Mucosa of stomach (tissue), 1 donor: ENCODE measurements around the gene METTL5.

Experiments
- H3K27me3 ChIP-seq: one replicate; pipeline ENCODE4 v1.7.0; 2013; ENCODE audit warnings: mild to moderate bottlenecking, low read length; ENCODE audit not compliant: control insufficient read depth, insufficient read depth
- H3K36me3 ChIP-seq: one replicate; pipeline ENCODE4 v1.7.0; 2013; ENCODE audit warnings: low read length; ENCODE audit not compliant: control insufficient read depth, insufficient read depth
- H3K4me1 ChIP-seq: one replicate; pipeline ENCODE4 v1.7.0; 2013; ENCODE audit warnings: mild to moderate bottlenecking, low read length; ENCODE audit not compliant: control insufficient read depth, insufficient read depth
- H3K4me3 ChIP-seq: one replicate; pipeline ENCODE4 v1.7.0; 2013; ENCODE audit warnings: low read length
- H3K9ac ChIP-seq: one replicate; pipeline ENCODE4 v1.7.0; 2013; ENCODE audit warnings: mild to moderate bottlenecking, low read length, moderate library complexity
- H3K9me3 ChIP-seq: one replicate; pipeline ENCODE4 v1.7.0; 2013; ENCODE audit warnings: mild to moderate bottlenecking, low read length, moderate library complexity; ENCODE audit not compliant: control insufficient read depth
- donor health status: Pancreatic carcinoma.

Gene METTL5

DNA sequence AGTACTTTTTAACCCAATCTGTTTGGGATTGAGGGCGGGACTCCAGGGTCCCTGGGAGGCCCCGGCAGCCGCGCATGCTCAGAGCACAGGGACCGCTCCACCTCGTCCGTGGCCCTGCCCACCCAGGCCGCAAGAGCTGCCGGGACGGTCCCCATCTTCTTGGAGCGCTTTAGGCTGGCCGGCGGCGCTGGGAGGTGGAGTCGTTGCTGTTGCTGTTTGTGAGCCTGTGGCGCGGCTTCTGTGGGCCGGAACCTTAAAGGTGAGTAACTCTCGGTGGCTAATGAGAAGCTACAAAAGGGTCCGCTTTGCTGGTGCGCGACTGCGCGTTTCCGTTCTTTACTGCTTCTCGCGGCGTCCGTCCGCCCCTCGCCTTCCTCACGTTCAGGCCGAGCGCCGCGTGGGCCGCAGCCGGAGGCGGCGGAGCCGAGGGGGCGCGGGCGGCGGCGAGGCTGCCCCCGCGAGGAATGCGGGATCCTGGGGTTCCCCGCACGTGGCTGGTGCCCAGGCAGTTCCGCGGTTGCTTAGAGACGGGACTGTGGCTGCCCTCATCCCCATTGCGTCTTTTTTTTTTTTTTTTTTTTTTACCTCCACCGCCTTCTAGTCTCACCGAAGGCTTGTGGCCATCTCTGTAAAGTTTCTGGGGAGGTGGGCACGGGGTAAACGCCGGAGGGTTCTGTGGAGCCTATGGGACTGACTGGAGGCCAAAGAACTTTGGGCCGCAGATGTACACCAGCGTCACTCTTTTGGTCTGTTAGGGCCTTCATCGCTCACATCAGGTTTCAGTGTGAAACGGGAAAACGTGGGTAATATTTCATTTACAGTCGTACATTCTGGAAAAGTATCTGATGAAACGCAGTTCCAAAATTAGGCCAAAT lies 25.8 kb downstream of the METTL5 start, which contains the start of gene SSB:
Gene SSB, plus strand, starts transcription at position 154 of the 875 bp plus-strand sequence. CDS start 2,090 bp downstream, outside the sequence.
- H3K9me3 ChIP-seq = no peaks in the 10 kb centered on the region
- H3K27me3 ChIP-seq = no peaks in the 10 kb centered on the region
- H3K4me3 ChIP-seq = peak within 1 kb of the TSS; percentile 99
- H3K4me1 ChIP-seq = no peaks in the 10 kb centered on the region
- no peaks in the 10 kb centered on the region for H3K36me3 ChIP-seq
- H3K9ac ChIP-seq = peak within 1 kb of the TSS; percentile 84

DNA sequence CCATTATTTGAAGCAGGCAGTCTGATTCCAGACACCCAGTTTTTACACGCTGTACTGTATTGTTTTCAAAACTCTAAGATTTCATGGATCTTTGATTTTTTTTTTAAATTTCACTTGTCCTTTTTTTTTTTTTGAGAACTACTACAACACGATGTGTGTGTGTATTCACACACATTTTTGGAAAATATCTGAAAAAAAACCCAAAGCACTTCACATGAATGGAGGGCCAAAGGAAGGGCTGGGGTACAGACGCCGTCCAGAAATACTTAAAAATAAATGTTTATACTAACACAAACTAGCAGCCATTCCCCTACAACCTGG lies 26.3 kb downstream of the METTL5 start:
- H3K9me3 ChIP-seq = no peaks in the 10 kb centered on the region
- H3K9ac ChIP-seq = peak overlapping the region; percentile 84
- H3K27me3 ChIP-seq = no peaks in the 10 kb centered on the region
- peak overlapping the region; percentile 99 for H3K4me3 ChIP-seq
- H3K4me1 ChIP-seq = no peaks in the 10 kb centered on the region
- H3K36me3 ChIP-seq = no peaks in the 10 kb centered on the region

DNA sequence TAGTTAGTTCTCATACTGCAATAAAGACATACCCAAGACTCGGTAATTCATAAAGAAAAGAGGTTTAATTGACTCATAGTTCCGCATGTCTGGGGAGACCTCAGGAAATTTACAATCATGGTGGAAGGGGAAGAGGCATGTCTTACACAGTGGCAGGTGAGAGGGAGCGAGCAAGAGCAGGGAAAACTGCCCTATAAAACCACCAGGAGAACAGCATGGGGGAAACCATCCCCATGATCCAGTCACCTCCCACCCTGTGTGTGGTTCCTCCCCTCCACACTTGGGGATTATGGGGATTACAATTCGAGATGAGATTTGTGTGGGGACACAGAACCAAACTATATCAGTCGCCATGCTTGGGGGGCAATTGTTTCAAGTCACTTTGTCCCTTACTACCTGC lies 27.1 kb downstream of the METTL5 start:
- Histone ChIP-seq H3K4me3 (no peak overlapping the region), H3K36me3 (no peaks in the 10 kb centered on the region), H3K9me3 (no peaks in the 10 kb centered on the region), H3K4me1 (no peaks in the 10 kb centered on the region), H3K9ac (no peak overlapping the region), H3K27me3 (no peaks in the 10 kb centered on the region)

DNA sequence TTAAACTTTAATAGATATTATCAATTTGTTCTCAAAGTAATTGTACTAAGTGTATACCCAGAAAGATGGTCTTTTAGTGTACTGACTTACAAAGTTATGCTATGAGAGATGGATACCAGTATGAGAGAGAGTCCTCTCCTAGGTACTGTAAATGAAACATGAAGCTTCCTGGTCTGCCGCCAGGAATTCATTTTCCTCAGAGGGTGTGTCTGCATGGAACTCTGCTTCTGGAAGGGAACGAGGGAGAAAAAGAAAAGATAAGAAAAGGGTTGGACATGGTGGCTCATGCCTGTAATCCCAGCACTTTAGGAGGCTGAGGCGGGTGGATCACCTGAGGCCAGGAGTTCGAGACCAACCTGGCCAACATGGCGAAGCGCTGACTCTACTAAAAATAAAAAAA lies 28.3 kb downstream of the METTL5 start:
- Histone ChIP-seq H3K9me3 (no peaks in the 10 kb centered on the region), H3K9ac (no peak overlapping the region), H3K27me3 (no peaks in the 10 kb centered on the region), H3K4me3 (no peak overlapping the region), H3K36me3 (no peaks in the 10 kb centered on the region), H3K4me1 (no peaks in the 10 kb centered on the region)

DNA sequence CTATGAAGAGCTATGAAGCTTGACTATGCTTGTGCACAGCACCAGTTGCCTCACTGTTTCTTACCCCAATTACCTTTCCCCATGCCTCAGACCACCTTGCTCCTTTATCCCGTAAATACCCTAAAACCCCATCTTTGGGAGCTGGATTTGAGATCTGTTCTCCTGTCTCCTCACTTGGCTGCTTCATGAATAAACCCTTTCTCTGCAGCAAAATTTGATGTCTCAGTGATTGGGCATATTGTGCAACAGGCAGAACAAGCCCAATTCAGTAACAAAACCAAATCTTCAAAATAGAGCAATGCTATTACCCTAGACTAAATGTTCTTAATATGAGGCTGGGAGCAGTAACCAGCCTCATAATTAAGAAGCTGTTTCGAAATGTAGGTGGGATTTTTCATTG lies 29.5 kb downstream of the METTL5 start:
- H3K36me3 ChIP-seq = no peaks in the 10 kb centered on the region
- no peaks in the 10 kb centered on the region for H3K4me1 ChIP-seq
- H3K9ac ChIP-seq = no peak overlapping the region
- H3K4me3 ChIP-seq = no peak overlapping the region
- H3K9me3 ChIP-seq = no peaks in the 10 kb centered on the region
- H3K27me3 ChIP-seq = no peaks in the 10 kb centered on the region

DNA sequence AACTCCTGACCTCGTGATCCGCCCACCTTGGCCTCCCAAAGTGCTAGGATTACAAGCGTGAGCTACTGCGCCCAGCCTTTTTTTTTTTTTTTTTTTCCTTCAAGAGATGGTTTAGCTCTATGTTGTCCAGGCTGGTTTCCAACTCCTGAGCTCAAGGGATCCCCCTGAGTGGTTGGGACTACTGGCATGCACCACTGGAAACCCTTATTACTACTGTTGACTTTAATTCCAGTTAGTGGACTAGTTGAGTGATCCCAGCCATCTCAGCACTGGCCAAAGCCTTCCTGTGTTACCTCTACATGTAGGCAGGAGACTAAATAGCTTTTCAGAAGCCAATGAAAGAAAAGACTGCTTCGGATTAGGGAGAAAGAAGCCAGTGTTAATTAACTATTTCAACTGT lies 34.1 kb downstream of the METTL5 start:
- no peak overlapping the region for H3K9ac ChIP-seq
- H3K9me3 ChIP-seq = no peaks in the 10 kb centered on the region
- H3K4me3 ChIP-seq = no peak overlapping the region
- no peaks in the 10 kb centered on the region for H3K27me3 ChIP-seq
- H3K4me1 ChIP-seq = no peaks in the 10 kb centered on the region
- H3K36me3 ChIP-seq = no peaks in the 10 kb centered on the region

DNA sequence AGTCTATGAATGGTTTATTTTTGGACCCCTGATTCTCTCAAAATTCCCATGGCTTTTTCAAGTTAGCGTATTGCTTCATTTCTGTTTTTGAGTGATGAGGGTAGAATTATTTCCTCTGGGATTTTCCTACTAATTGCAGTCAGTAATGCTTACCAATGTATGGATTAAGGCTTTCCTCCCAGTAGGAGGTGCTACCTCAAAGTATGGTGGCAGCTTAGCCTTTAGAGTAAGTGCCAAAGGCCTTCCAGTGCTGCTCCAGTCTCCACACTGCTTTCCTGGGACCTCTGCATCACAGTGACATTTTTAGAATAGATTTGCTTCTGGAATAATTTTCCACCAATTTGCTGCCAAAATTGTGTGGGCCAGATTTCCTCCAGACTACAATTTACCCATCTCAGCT lies 42.2 kb downstream of the METTL5 start:
- no peaks in the 10 kb centered on the region for H3K27me3 ChIP-seq
- no peaks in the 10 kb centered on the region for H3K36me3 ChIP-seq
- H3K4me1 ChIP-seq = no peaks in the 10 kb centered on the region
- no peak overlapping the region for H3K9ac ChIP-seq
- no peak overlapping the region for H3K4me3 ChIP-seq
- no peaks in the 10 kb centered on the region for H3K9me3 ChIP-seq

DNA sequence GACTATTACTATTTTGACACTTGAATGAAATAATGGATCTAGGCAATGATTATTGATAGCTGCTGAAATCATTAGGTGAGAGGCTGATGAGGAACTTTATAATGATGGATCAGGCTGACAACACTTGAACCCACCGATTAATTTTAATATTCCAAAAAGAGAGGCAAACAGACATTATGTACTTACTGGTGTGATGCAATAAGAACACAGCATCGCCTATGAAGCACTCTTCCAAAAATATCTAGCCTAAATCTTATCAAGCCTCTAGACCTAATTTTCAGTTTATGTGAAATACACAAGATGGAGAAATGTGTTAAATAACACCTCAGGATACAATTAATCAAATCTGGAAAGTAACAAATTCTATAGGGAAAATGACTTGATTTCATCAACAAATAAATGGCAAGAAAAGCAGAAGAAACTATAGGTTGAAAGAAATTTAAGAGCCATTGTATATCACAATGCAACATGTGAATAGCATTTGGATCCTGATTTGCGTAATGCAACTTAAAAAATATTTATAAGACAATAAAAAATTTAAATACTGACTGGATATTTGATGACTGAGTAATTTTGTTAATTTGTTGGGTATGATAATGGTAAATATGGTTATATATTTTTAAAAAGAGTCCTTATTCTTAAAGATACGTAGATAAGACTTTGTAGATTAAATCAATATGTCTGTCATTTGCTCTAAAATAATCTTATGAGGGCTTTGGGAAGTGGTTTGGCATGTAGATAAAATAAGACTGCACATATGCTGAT lies 43.3 kb downstream of the METTL5 start:
- no peak overlapping the region for H3K4me3 ChIP-seq
- H3K4me1 ChIP-seq = no peaks in the 10 kb centered on the region
- no peaks in the 10 kb centered on the region for H3K9me3 ChIP-seq
- no peak overlapping the region for H3K9ac ChIP-seq
- no peaks in the 10 kb centered on the region for H3K27me3 ChIP-seq
- no peaks in the 10 kb centered on the region for H3K36me3 ChIP-seq

DNA sequence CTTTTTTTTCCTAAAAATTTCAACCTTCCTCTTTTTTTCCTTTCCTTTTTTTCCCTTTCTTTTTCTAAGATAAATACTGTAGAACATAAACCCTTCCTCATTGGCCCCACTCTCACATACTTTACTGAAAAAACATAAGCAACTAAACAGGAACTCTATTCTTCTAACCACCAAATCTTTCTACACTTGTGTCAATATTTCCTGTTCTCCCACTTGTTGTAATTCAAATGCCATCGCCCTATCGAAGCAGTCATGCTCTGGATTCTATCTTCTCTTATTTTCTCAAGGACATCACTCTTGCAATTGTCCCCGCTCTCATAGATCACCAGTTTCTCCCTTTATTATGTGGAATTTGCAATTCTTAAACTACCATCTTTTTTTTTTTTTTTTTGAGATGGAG lies 46.3 kb downstream of the METTL5 start:
- Histone ChIP-seq H3K9me3 (no peaks in the 10 kb centered on the region), H3K4me1 (peaks cover 4% of the 10 kb centered on the region), H3K36me3 (no peaks in the 10 kb centered on the region), H3K4me3 (no peak overlapping the region), H3K9ac (no peak overlapping the region), H3K27me3 (no peaks in the 10 kb centered on the region)

DNA sequence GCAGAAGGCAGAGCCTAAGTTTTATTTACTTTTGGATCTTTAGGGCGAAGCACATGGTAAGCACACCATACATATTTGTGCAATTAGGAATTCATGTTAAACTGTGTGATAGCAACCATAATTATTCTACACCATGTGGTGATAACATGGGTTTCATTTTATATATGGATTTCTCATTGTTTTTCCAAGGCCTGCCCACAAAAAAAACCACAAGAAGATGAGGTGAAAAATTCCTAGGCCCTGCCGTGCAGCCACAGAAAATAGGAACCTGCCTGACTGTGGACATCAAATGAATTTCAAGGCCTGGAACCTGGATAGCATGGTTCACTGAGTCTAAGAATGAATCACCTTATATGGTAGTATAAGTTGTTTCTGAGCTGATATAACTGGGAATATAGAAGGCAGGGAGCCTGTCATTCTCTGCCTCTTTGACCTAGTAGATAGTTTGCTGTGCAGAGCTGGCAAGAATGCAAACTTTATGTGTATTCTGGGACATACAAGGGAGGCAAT lies 48.4 kb downstream of the METTL5 start:
- Histone ChIP-seq H3K9ac (no peak overlapping the region), H3K36me3 (no peaks in the 10 kb centered on the region), H3K9me3 (no peaks in the 10 kb centered on the region), H3K4me1 (peaks cover 4% of the 10 kb centered on the region), H3K27me3 (no peaks in the 10 kb centered on the region), H3K4me3 (no peak overlapping the region)

DNA sequence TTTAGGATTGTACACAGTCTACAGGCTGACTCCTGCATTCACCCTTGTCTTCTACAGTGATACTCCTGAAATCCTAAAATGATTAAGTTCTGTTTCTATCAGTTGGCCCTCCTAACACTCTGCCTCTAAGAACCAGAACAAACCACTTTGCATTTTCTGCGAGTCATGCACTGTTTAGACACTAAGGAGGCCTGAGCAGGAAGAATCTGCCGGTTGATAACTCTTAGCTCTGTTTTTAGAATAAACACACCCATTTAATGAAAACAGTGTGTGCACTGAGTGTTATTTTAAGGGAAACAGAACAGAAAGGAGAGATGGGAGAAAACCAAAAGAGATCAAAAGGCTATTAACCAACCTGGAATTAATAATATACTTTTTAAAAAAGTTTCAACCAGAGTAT lies 48.9 kb downstream of the METTL5 start:
- Histone ChIP-seq H3K4me1 (peaks cover 4% of the 10 kb centered on the region), H3K4me3 (no peak overlapping the region), H3K36me3 (no peaks in the 10 kb centered on the region), H3K9me3 (no peaks in the 10 kb centered on the region), H3K27me3 (no peaks in the 10 kb centered on the region), H3K9ac (no peak overlapping the region)

DNA sequence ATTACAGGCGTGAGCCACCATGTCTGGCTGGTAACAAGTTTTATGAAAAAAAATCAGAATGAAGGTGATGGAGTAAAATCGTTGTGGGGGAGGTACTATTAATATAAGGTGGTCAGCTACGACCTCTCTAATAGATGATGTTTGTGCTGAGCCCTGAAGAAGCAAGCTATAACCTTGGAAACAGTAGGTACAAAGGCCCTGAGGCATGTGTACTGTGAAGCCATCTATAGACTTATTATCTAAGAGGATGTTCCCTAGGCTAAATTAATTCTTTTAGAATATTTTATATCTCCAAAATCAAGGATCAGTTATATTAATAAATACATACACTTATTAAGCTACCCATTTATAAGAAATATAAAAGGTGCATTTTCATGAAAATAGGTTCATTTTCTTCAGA lies 49.4 kb downstream of the METTL5 start:
- no peak overlapping the region for H3K9ac ChIP-seq
- H3K36me3 ChIP-seq = no peaks in the 10 kb centered on the region
- H3K27me3 ChIP-seq = no peaks in the 10 kb centered on the region
- peaks cover 4% of the 10 kb centered on the region for H3K4me1 ChIP-seq
- H3K4me3 ChIP-seq = no peak overlapping the region
- H3K9me3 ChIP-seq = no peaks in the 10 kb centered on the region
